Fibroblast of lung (primary cell): ENCODE data around the gene CLTA. TPM values are rescaled to one million over a fixed set of nuclear protein-coding genes. Genes with fewer than 3 reads are reported as not detected.

Experiments
- DNase-seq, 2 donors: peaks; one replicate each; pipeline versions ENCODE4 v3.0.0 to v3.0.0-alpha.2; 2010; ENCODE audit warnings: low read depth in 2 of 2
- H2AFZ ChIP-seq: 2 replicates; pipeline ENCODE4 v1.5.1; 2012; ENCODE audit warnings: low read length, control low read depth, inconsistent platforms
- H3K27ac ChIP-seq: 2 replicates; pipeline ENCODE4 v1.5.1; 2011; ENCODE audit warnings: low read length, control low read depth; ENCODE audit not compliant: insufficient read depth
- H3K27me3 ChIP-seq: 2 replicates; pipeline ENCODE4 v1.5.1; 2011; ENCODE audit warnings: mild to moderate bottlenecking, low read length; ENCODE audit not compliant: control insufficient read depth, insufficient read depth
- H3K36me3 ChIP-seq: 2 replicates; pipeline ENCODE4 v1.5.1; 2011; ENCODE audit warnings: low read length; ENCODE audit not compliant: control insufficient read depth, insufficient read depth
- H3K4me1 ChIP-seq: 2 replicates; pipeline ENCODE4 v1.5.1; 2011; ENCODE audit warnings: low read length; ENCODE audit not compliant: control insufficient read depth, insufficient read depth; ENCODE audit errors: extremely low read depth
- H3K4me2 ChIP-seq: 2 replicates; pipeline ENCODE4 v1.5.1; 2011; ENCODE audit warnings: low read length, control low read depth; ENCODE audit not compliant: insufficient read depth; ENCODE audit errors: extremely low read depth
- H3K4me3 ChIP-seq, 4 experiments: fragments of 200-600 bp in 1 of 4; sonication (generic) in 1 of 4; replicated peaks in 1 of 4; 2 replicates each; pipeline ENCODE4 v1.5.1; 2011 to 2016; ENCODE audit warnings: low read length in 4 of 4, low read depth in 3 of 4, mild to moderate bottlenecking in 3 of 4, control low read depth in 2 of 4, inconsistent platforms in 1 of 4, mixed read lengths in 1 of 4; ENCODE audit not compliant: insufficient read depth in 1 of 4; ENCODE audit errors: control extremely low read depth in 1 of 4
- H3K79me2 ChIP-seq: 2 replicates; pipeline ENCODE4 v1.5.1; 2012; ENCODE audit warnings: mild to moderate bottlenecking, low read length, inconsistent platforms; ENCODE audit not compliant: control insufficient read depth, insufficient read depth
- H3K9ac ChIP-seq: 2 replicates; pipeline ENCODE4 v1.5.1; 2011; ENCODE audit warnings: mild to moderate bottlenecking, low read length, control low read depth; ENCODE audit not compliant: insufficient read depth
- H3K9me3 ChIP-seq: 2 replicates; pipeline ENCODE4 v1.5.1; 2012; ENCODE audit warnings: low read depth, low read length; ENCODE audit not compliant: control insufficient read depth, insufficient read depth
- H4K20me1 ChIP-seq: 2 replicates; pipeline ENCODE4 v1.5.1; 2011; ENCODE audit warnings: low read length; ENCODE audit not compliant: control insufficient read depth, insufficient read depth; ENCODE audit errors: extremely low read depth
- EZH2 ChIP-seq: IDR thresholded peaks from 2 replicates; pipeline ENCODE4 v1.5.1; 2012; ENCODE audit warnings: low read length, control low read depth, mild to moderate bottlenecking; ENCODE audit errors: missing control alignments
- polyA plus RNA-seq, 2 donors: library from polyadenylated mRNA; depleted of rRNA in 1 of 2; stranded (reverse) in 1 of 2; unstranded in 1 of 2; fragments of >200 nt; gene quantifications; 2 replicates each; pipeline ENCODE4 v1.2.1, GENCODE V29; 2011 to 2012; ENCODE audit warnings: missing spikeins in 1 of 2
- total RNA-seq: library from RNA; depleted of rRNA; stranded (reverse); fragments of >200 nt; gene quantifications from 2 replicates; pipeline ENCODE4 v1.2.1, GENCODE V29; 2014
- TF ChIP-seq, protein P1 (sequence below), 2 donors: IDR thresholded peaks in 1 of 2; conservative IDR thresholded peaks in 1 of 2; 1 replicate in 1 of 2; 2 replicates in 1 of 2; pipeline ENCODE4 v1.5.1; 2011 to 2012; ENCODE audit warnings: low read length in 2 of 2, control low read depth in 1 of 2, inconsistent platforms in 1 of 2, low read depth in 1 of 2, mild to moderate bottlenecking in 1 of 2

The CLTA gene
- total and polyA plus RNA-seq, 2 donors (not counting 1 experiment from before 2014, with no cell fraction given), result 238 to 341 TPM

- Histone ChIP-seq H3K36me3 (peaks cover 24% of the 10 kb centered on the region), H3K4me3 (no peak overlapping the region), H3K79me2 (peaks cover 41% of the 10 kb centered on the region), H3K9me3 (no peaks in the 10 kb centered on the region), H3K4me1 (peaks cover 2% of the 10 kb centered on the region), H4K20me1 (no peaks in the 10 kb centered on the region), H2AFZ (no peak overlapping the region), H3K4me2 (no peak overlapping the region), H3K9ac (no peak overlapping the region), H3K27me3 (no peaks in the 10 kb centered on the region), H3K27ac (no peak overlapping the region)
- no peak for DNase-seq
- TF ChIP-seq, protein P1, sequence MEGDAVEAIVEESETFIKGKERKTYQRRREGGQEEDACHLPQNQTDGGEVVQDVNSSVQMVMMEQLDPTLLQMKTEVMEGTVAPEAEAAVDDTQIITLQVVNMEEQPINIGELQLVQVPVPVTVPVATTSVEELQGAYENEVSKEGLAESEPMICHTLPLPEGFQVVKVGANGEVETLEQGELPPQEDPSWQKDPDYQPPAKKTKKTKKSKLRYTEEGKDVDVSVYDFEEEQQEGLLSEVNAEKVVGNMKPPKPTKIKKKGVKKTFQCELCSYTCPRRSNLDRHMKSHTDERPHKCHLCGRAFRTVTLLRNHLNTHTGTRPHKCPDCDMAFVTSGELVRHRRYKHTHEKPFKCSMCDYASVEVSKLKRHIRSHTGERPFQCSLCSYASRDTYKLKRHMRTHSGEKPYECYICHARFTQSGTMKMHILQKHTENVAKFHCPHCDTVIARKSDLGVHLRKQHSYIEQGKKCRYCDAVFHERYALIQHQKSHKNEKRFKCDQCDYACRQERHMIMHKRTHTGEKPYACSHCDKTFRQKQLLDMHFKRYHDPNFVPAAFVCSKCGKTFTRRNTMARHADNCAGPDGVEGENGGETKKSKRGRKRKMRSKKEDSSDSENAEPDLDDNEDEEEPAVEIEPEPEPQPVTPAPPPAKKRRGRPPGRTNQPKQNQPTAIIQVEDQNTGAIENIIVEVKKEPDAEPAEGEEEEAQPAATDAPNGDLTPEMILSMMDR (conservative IDR thresholded peaks at IDR 0.05 in 1 of 2, IDR thresholded peaks at IDR 0.05 in 1 of 2; ENCODE audit: low read depth in 1 of 2, low read length in 2 of 2), result no peak
- no peak for TF ChIP-seq EZH2
Observed at GRCh38 chr9:36213989-36214388, 23.3 kb downstream of the CLTA start.

DNA sequence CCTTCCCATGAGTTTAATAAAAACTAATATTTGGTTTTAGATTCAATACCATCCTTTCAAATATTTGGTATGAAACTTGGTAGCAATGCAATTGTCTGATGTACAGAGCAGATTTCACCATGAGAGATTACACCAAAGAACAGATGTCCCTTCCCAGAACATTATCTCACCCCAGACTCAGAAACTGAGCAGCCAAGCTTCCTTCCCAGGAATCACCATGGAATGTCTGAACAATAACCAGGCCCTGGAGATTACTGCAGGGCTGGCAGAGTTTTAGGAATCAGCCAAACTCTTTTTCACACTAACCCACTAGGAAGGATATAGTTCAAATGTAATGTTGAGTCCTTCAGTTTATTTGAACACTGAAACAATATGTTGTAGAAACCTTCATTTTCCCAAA lies 23.9 kb downstream of the CLTA start:
- no peak for TF ChIP-seq EZH2
- TF ChIP-seq, protein P1 (conservative IDR thresholded peaks at IDR 0.05 in 1 of 2, IDR thresholded peaks at IDR 0.05 in 1 of 2; ENCODE audit: low read depth in 1 of 2, low read length in 2 of 2), result no peak
- no peak overlapping the region for H3K4me3 ChIP-seq
- H3K9ac ChIP-seq, result no peak overlapping the region
- DNase-seq, result peak; percentile 51 to 65
- no peaks in the 10 kb centered on the region for H4K20me1 ChIP-seq
- H2AFZ ChIP-seq, result no peak overlapping the region
- peaks cover 25% of the 10 kb centered on the region for H3K36me3 ChIP-seq
- no peaks in the 10 kb centered on the region for H3K27me3 ChIP-seq
- no peaks in the 10 kb centered on the region for H3K9me3 ChIP-seq
- H3K79me2 ChIP-seq, result peaks cover 35% of the 10 kb centered on the region
- no peak overlapping the region for H3K27ac ChIP-seq
- peaks cover 2% of the 10 kb centered on the region for H3K4me1 ChIP-seq
- no peak overlapping the region for H3K4me2 ChIP-seq

GRCh38 chr9:36217256-36217968 lies 26.7 kb downstream of the CLTA start:
- Histone ChIP-seq H3K27me3 (no peaks in the 10 kb centered on the region), H3K9me3 (no peaks in the 10 kb centered on the region), H3K4me2 (no peak overlapping the region), H3K9ac (no peak overlapping the region), H3K27ac (no peak overlapping the region), H3K4me1 (no peaks in the 10 kb centered on the region), H2AFZ (no peak overlapping the region), H3K4me3 (no peak overlapping the region), H3K79me2 (peaks cover 10% of the 10 kb centered on the region), H3K36me3 (peaks cover 22% of the 10 kb centered on the region), H4K20me1 (no peaks in the 10 kb centered on the region)
- TF ChIP-seq EZH2, result no peak
- TF ChIP-seq, protein P1 (conservative IDR thresholded peaks at IDR 0.05 in 1 of 2, IDR thresholded peaks at IDR 0.05 in 1 of 2; ENCODE audit: low read depth in 1 of 2, low read length in 2 of 2), result no peak
- no peak for DNase-seq
